IMR-90 (cell line): ENCODE measurements around the gene LILRB1. TPM values are rescaled to one million over a fixed set of nuclear protein-coding genes. Genes with fewer than 3 reads are reported as not detected.

Source experiments
- ATAC-seq: fragments of 200-7000 bp; cut with Tn5 transposase; 2 replicates; pipeline ENCODE4 v1.9.1; 2020; ENCODE audit warnings: low read depth, mild to moderate bottlenecking, moderate library complexity
- BruUV-seq: library from RNA; stranded (reverse); fragments of 400-500 nt; replicated peaks from 2 replicates; lab custom pipeline; 2021; lab: Mats Ljungman, UMichigan
- CTCF ChIA-PET: fragments of 300-600 bp; formaldehyde crosslinking; extraction: SDS; loops from one replicate; lab custom pipeline; 2021; ENCODE audit warnings: antibody characterized with exemption; lab: Yijun Ruan, JAX
- POLR2A ChIA-PET: fragments of 300-600 bp; sonication (Branson Sonifier 250); formaldehyde crosslinking; loops from one replicate; lab custom pipeline; 2022; ENCODE audit warnings: antibody characterized with exemption; ENCODE audit not compliant: unreplicated experiment; lab: Charles Lee
- DNase-seq: peaks from one replicate; pipeline ENCODE4 v3.0.0; 2013
- H2AFZ ChIP-seq: replicated peaks from 2 replicates; pipeline ENCODE3; 2013; ENCODE audit warnings: low read length, mild to moderate bottlenecking; ENCODE audit not compliant: poor library complexity
- H2AK5ac ChIP-seq: 2 replicates; pipeline ENCODE4 v1.6.1; 2013; ENCODE audit warnings: low read depth, low read length, inconsistent platforms
- H2AK9ac ChIP-seq: replicated peaks from 2 replicates; pipeline ENCODE3; 2013; ENCODE audit warnings: mild to moderate bottlenecking, low read depth, low read length, moderate library complexity; ENCODE audit not compliant: poor library complexity
- H2BK120ac ChIP-seq: 2 replicates; pipeline ENCODE4 v1.6.1; 2013; ENCODE audit warnings: low read depth, low read length, inconsistent platforms
- H2BK15ac ChIP-seq: 3 replicates; pipeline ENCODE4 v1.6.1; 2013; ENCODE audit warnings: low read depth, low read length, inconsistent platforms
- H2BK20ac ChIP-seq: 2 replicates; pipeline ENCODE4 v1.6.1; 2013; ENCODE audit warnings: low read depth, mild to moderate bottlenecking, inconsistent platforms, low read length, moderate library complexity
- H2BK5ac ChIP-seq: 2 replicates; pipeline ENCODE4 v1.6.1; 2013; ENCODE audit warnings: mild to moderate bottlenecking, low read depth, low read length, inconsistent platforms; ENCODE audit not compliant: poor library complexity, severe bottlenecking
- H3K14ac ChIP-seq: replicated peaks from 2 replicates; pipeline ENCODE4 v1.6.1; 2013; ENCODE audit warnings: low read depth, low read length, inconsistent platforms
- H3K18ac ChIP-seq: 2 replicates; pipeline ENCODE4 v1.6.1; 2013; ENCODE audit warnings: low read depth, low read length, control low read depth
- H3K23ac ChIP-seq: 2 replicates; pipeline ENCODE4 v1.6.1; 2013; ENCODE audit warnings: low read depth, low read length, inconsistent platforms
- H3K27ac ChIP-seq: 2 replicates; pipeline ENCODE4 v1.5.1; 2013; ENCODE audit warnings: mild to moderate bottlenecking, control low read depth, low read length; ENCODE audit not compliant: insufficient read depth
- H3K27me3 ChIP-seq: 2 replicates; pipeline ENCODE4 v1.6.1; 2013; ENCODE audit warnings: low read length; ENCODE audit not compliant: control insufficient read depth, insufficient read depth
- H3K36me3 ChIP-seq: 2 replicates; pipeline ENCODE4 v1.6.1; 2013; ENCODE audit warnings: low read length, mixed read lengths; ENCODE audit not compliant: control insufficient read depth, insufficient read depth
- H3K4ac ChIP-seq: 2 replicates; pipeline ENCODE4 v1.6.1; 2013; ENCODE audit warnings: low read depth, low read length, inconsistent platforms
- H3K4me1 ChIP-seq: 2 replicates; pipeline ENCODE4 v1.6.1; 2013; ENCODE audit warnings: low read length, mixed read lengths; ENCODE audit not compliant: control insufficient read depth, insufficient read depth
- H3K4me2 ChIP-seq: 2 replicates; pipeline ENCODE4 v1.6.1; 2013; ENCODE audit warnings: low read depth, mild to moderate bottlenecking, control low read depth, low read length, moderate library complexity
- H3K4me3 ChIP-seq: 2 replicates; pipeline ENCODE4 v1.5.1; 2013; ENCODE audit warnings: low read depth, mild to moderate bottlenecking, control low read depth, low read length, moderate library complexity; ENCODE audit not compliant: insufficient read depth
- H3K56ac ChIP-seq: 2 replicates; pipeline ENCODE4 v1.6.1; 2013; ENCODE audit warnings: low read length, inconsistent platforms; ENCODE audit not compliant: insufficient read depth; ENCODE audit errors: extremely low read depth
- H3K79me1 ChIP-seq, 2 experiments: 2 replicates each; pipeline ENCODE4 v1.6.1; 2013; ENCODE audit warnings: low read length in 2 of 2, inconsistent platforms in 1 of 2, low read depth in 1 of 2
- H3K9ac ChIP-seq: 2 replicates; pipeline ENCODE4 v1.6.1; 2013; ENCODE audit warnings: low read depth, low read length, control low read depth
- H3K9me1 ChIP-seq: 2 replicates; pipeline ENCODE4 v1.6.1; 2013; ENCODE audit warnings: low read length, inconsistent platforms; ENCODE audit not compliant: insufficient read depth
- H3K9me3 ChIP-seq: 2 replicates; pipeline ENCODE4 v1.6.1; 2013; ENCODE audit warnings: low read length; ENCODE audit not compliant: control insufficient read depth, insufficient read depth
- H4K20me1 ChIP-seq: 2 replicates; pipeline ENCODE4 v1.6.1; 2013; ENCODE audit warnings: low read length, inconsistent platforms; ENCODE audit not compliant: insufficient read depth
- H4K5ac ChIP-seq: 2 replicates; pipeline ENCODE4 v1.6.1; 2013; ENCODE audit warnings: mild to moderate bottlenecking, low read depth, low read length, control low read depth
- H4K8ac ChIP-seq, 2 experiments: 2 replicates each; pipeline ENCODE4 v1.6.1; 2013; ENCODE audit warnings: low read depth in 2 of 2, low read length in 2 of 2, control low read depth in 1 of 2, inconsistent platforms in 1 of 2
- H4K91ac ChIP-seq: 2 replicates; pipeline ENCODE4 v1.6.1; 2013; ENCODE audit warnings: low read depth, low read length, inconsistent platforms; ENCODE audit not compliant: insufficient read depth
- CHD1 ChIP-seq: IDR thresholded peaks from 2 replicates; pipeline ENCODE4 v1.6.1; 2012; ENCODE audit warnings: low read depth, low read length, improper control_type of control experiment
- ELK1 ChIP-seq: fragments of 150-350 bp; IDR thresholded peaks from 2 replicates; pipeline ENCODE4 v1.6.1; 2016; ENCODE audit warnings: low read depth, mild to moderate bottlenecking, low read length, moderate library complexity, borderline replicate concordance
- FOS ChIP-seq: fragments of 150-350 bp; IDR thresholded peaks from 2 replicates; pipeline ENCODE4 v1.6.1; 2016; ENCODE audit warnings: low read depth, low read length
- MAFK ChIP-seq: IDR thresholded peaks from 2 replicates; pipeline ENCODE4 v1.6.1; 2012; ENCODE audit warnings: low read depth, low read length, improper control_type of control experiment
- MAZ ChIP-seq: IDR thresholded peaks from 2 replicates; pipeline ENCODE4 v1.6.1; 2012; ENCODE audit warnings: low read depth, mild to moderate bottlenecking, low read length, improper control_type of control experiment, moderate library complexity, borderline replicate concordance
- MXI1 ChIP-seq: IDR thresholded peaks from 2 replicates; pipeline ENCODE4 v1.6.1; 2012; ENCODE audit warnings: low read depth, mild to moderate bottlenecking, low read length, moderate library complexity, borderline replicate concordance
- RCOR1 ChIP-seq: IDR thresholded peaks from 2 replicates; pipeline ENCODE4 v1.6.1; 2012; ENCODE audit warnings: mild to moderate bottlenecking, low read length, improper control_type of control experiment; ENCODE audit not compliant: insufficient replicate concordance
- RFX5 ChIP-seq: IDR thresholded peaks from 2 replicates; pipeline ENCODE4 v1.8.0; 2012; ENCODE audit warnings: low read depth, mild to moderate bottlenecking, low read length, moderate library complexity
- SMC3 ChIP-seq: fragments of 150-350 bp; IDR thresholded peaks from 2 replicates; pipeline ENCODE4 v1.6.1; 2016; ENCODE audit warnings: low read depth, mild to moderate bottlenecking, antibody characterized with exemption, low read length, moderate library complexity
- WGBS, 2 experiments: methylation state at CpG; one replicate each; pipeline versions ENCODE4 v1.1.5 to v1.1.7; 2013; ENCODE audit warnings: missing lambda C conversion rate in 2 of 2; ENCODE audit not compliant: insufficient read length in 1 of 2; ENCODE audit errors: extremely low coverage in 2 of 2; 5-methylcytosine and 5-hydroxymethylcytosine counted together
- dilution Hi-C: fragments of 300-500 bp; cut with HindIII; formaldehyde crosslinking; loops from one replicate; pipeline ENCODE4 v1.14.3; 2018; ENCODE audit warnings: low sequenced_read_pairs; ENCODE audit not compliant: unreplicated experiment
- in situ Hi-C: fragments of 300-500 bp; cut with MboI; formaldehyde crosslinking; loops from 3 replicates; pipeline ENCODE4 v1.14.3; 2019; ENCODE audit warnings: low sequenced_read_pairs, inconsistent platforms, mixed read lengths
- intact Hi-C: fragments of 100-400 bp; cut with micrococcal nuclease; formaldehyde crosslinking; loops from 2 replicates; pipeline ENCODE4 v1.10.0; 2022
- polyA plus RNA-seq, 3 experiments: library from polyadenylated mRNA; depleted of rRNA; stranded (reverse); fragments of >200 nt; gene quantifications; 2 replicates each; pipeline ENCODE4 v1.2.3, GENCODE V29; 2012; ENCODE audit warnings: low replicate concordance in 1 of 3
- total RNA-seq: library from RNA; depleted of rRNA; stranded (reverse); fragments of >200 nt; gene quantifications from 2 replicates; pipeline ENCODE4 v1.2.3, GENCODE V29; 2012
- TF ChIP-seq, protein P1 (sequence below): conservative IDR thresholded peaks from 2 replicates; pipeline ENCODE4 v1.5.1; 2012; ENCODE audit warnings: mild to moderate bottlenecking, low read depth, low read length, improper control_type of control experiment

LILRB1 gene
- total and polyA plus RNA-seq, 2 of the 4 experiments (the other 2 are of a cell fraction): not detected

DNA sequence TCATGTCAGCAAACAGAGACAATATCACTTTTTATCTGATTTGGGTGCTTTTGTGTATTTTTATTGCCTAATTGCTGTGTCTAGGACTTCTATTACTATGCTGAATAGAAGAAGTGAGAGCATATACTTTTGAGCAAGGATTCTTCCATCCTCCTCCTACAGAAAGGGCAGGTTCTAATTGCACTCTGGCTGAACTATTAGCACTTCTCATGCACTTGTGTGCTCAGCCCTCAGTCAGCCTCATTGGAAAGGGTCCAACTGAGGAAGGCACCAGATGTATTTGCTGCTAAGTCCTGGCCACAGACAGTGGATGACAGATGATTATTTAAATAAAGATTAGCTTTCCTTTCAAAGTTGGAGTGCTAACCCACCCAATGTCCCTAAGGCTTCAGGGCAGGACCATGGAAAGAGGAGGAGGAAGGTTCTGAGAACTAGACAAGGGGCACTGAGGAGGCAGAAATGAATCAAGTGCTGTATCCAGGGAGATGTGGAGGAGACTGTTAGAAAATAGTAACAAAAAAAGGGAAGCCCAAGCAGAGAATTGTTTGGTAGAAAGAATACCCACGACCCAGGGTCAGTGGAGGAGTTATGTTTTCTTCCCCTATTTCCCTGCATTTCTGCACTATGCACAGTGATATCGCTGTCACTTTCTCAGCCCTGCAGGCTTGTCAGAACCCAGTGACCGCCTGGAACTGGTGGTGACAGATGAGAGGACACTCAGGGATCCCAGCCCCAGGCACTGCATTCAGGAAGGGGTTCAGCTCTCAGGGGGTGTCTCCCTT is 40.5 kb downstream of the LILRB1 start:
- H3K4me3 ChIP-seq: no peak overlapping the region
- WGBS, 2 experiments: no CpG with 5 or more reads among the region's 3 CpGs
- intact Hi-C loops (no loop called here), dilution Hi-C loops (no loop called here), in situ Hi-C loops (no loop called here)
- BruUV-seq: no TSS peak
- no peak overlapping the region for H2AK5ac ChIP-seq
- H3K4me1 ChIP-seq: no peaks in the 10 kb centered on the region
- H3K36me3 ChIP-seq: no peaks in the 10 kb centered on the region
- CTCF ChIA-PET: interaction anchor here (1.0 kb wide), 1 partner anchor 192 kb away, joined by 3 read pairs; no protein-coding TSS in a partner anchor
- H3K23ac ChIP-seq: no peak overlapping the region
- H3K9me3 ChIP-seq: peaks cover 22% of the 10 kb centered on the region
- no peak overlapping the region for H2BK15ac ChIP-seq
- H4K20me1 ChIP-seq: no peaks in the 10 kb centered on the region
- no peak overlapping the region for H3K9ac ChIP-seq
- no peak overlapping the region for H3K56ac ChIP-seq
- H3K18ac ChIP-seq: no peak overlapping the region
- H2BK5ac ChIP-seq: no peak overlapping the region
- TF ChIP-seq MAZ (no peak), SMC3 (no peak), MXI1 (no peak), FOS (no peak), RFX5 (no peak), ELK1 (no peak), RCOR1 (no peak), CHD1 (no peak), MAFK (no peak)
- TF ChIP-seq, protein P1, sequence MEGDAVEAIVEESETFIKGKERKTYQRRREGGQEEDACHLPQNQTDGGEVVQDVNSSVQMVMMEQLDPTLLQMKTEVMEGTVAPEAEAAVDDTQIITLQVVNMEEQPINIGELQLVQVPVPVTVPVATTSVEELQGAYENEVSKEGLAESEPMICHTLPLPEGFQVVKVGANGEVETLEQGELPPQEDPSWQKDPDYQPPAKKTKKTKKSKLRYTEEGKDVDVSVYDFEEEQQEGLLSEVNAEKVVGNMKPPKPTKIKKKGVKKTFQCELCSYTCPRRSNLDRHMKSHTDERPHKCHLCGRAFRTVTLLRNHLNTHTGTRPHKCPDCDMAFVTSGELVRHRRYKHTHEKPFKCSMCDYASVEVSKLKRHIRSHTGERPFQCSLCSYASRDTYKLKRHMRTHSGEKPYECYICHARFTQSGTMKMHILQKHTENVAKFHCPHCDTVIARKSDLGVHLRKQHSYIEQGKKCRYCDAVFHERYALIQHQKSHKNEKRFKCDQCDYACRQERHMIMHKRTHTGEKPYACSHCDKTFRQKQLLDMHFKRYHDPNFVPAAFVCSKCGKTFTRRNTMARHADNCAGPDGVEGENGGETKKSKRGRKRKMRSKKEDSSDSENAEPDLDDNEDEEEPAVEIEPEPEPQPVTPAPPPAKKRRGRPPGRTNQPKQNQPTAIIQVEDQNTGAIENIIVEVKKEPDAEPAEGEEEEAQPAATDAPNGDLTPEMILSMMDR: no peak
- no peak overlapping the region for H2BK20ac ChIP-seq
- no peak overlapping the region for H2AK9ac ChIP-seq
- POLR2A ChIA-PET: no interaction called here
- H3K14ac ChIP-seq: no peak overlapping the region
- H3K4me2 ChIP-seq: no peak overlapping the region
- ATAC-seq: no peak
- no peak overlapping the region for H4K91ac ChIP-seq
- no peak overlapping the region for H3K4ac ChIP-seq
- no peaks in the 10 kb centered on the region for H3K27me3 ChIP-seq
- no peak overlapping the region for H4K8ac ChIP-seq
- no peaks in the 10 kb centered on the region for H3K79me1 ChIP-seq
- no peak overlapping the region for H3K27ac ChIP-seq
- no peak overlapping the region for H2BK120ac ChIP-seq
- no peak for DNase-seq
- no peaks in the 10 kb centered on the region for H3K9me1 ChIP-seq
- no peak overlapping the region for H4K5ac ChIP-seq
- no peak overlapping the region for H2AFZ ChIP-seq
